ENCODE results near the gene CIRBP.

Gene CIRBP

GRCh38 chr19:1241417-1242095, 27.6 kb upstream of the CIRBP start, which contains the start of gene ATP5F1D:
ATP5F1D (plus strand) TSS chr19:1241751; CDS start chr19:1241851, 100 bp downstream.
- no peak for TF ChIP-seq CTCF (IDR thresholded peaks at IDR 0.05; ENCODE audit: low read depth, low read length, poor library complexity, severe bottlenecking)
- TF ChIP-seq EZH2phosphoT487 (IDR thresholded peaks at IDR 0.05; ENCODE audit: borderline replicate concordance, low read length), result no peak
- peaks cover 25% of the 10 kb centered on the region for H3K27me3 ChIP-seq (ENCODE audit: control insufficient read depth, low read length)
- no peaks in the 10 kb centered on the region for H3K9me2 ChIP-seq (replicated peaks; ENCODE audit: control insufficient read depth, low read length)
- peak within 1 kb of the TSS; percentile 52 for H3K27ac ChIP-seq (ENCODE audit: low read depth, low read length)
- peak within 1 kb of the TSS; percentile 99 for H3K4me2 ChIP-seq (ENCODE audit: low read length)
- H3K9me3 ChIP-seq (ENCODE audit: control insufficient read depth, insufficient read depth, low read length), result no peaks in the 10 kb centered on the region
- H3F3A ChIP-seq (ENCODE audit: control insufficient read depth, insufficient read depth), result peaks cover 20% of the 10 kb centered on the region
- H3K4me3 ChIP-seq (ENCODE audit: low read length), result peak within 1 kb of the TSS; percentile 95
- peaks cover 32% of the 10 kb centered on the region for H3K36me3 ChIP-seq (ENCODE audit: control insufficient read depth, low read length)
- peaks cover 59% of the 10 kb centered on the region for H3K4me1 ChIP-seq (ENCODE audit: control insufficient read depth, low read length)
- H4K20me1 ChIP-seq (ENCODE audit: control insufficient read depth, insufficient read depth, low read depth, low read length), result no peaks in the 10 kb centered on the region
- peaks cover 43% of the 10 kb centered on the region for H3K79me2 ChIP-seq (ENCODE audit: control insufficient read depth, low read length)

GRCh38 chr19:1243768-1244692, 25.1 kb upstream of the CIRBP start:
- Histone ChIP-seq H3K4me3 (ENCODE audit: low read length) (peak overlapping the region; percentile 72), H3K4me2 (ENCODE audit: low read length) (peak overlapping the region; percentile 99), H3K9me2 (replicated peaks; ENCODE audit: control insufficient read depth, low read length) (no peaks in the 10 kb centered on the region), H3K79me2 (ENCODE audit: control insufficient read depth, low read length) (peaks cover 47% of the 10 kb centered on the region), H4K20me1 (ENCODE audit: control insufficient read depth, insufficient read depth, low read depth, low read length) (no peaks in the 10 kb centered on the region), H3K9me3 (ENCODE audit: control insufficient read depth, insufficient read depth, low read length) (no peaks in the 10 kb centered on the region), H3K4me1 (ENCODE audit: control insufficient read depth, low read length) (peaks cover 55% of the 10 kb centered on the region), H3K27me3 (ENCODE audit: control insufficient read depth, low read length) (peaks cover 7% of the 10 kb centered on the region), H3K36me3 (ENCODE audit: control insufficient read depth, low read length) (peaks cover 35% of the 10 kb centered on the region), H3F3A (ENCODE audit: control insufficient read depth, insufficient read depth) (peaks cover 14% of the 10 kb centered on the region), H3K27ac (ENCODE audit: low read depth, low read length) (peak overlapping the region; percentile 57)
- TF ChIP-seq EZH2phosphoT487 (IDR thresholded peaks at IDR 0.05; ENCODE audit: borderline replicate concordance, low read length) (no peak), CTCF (IDR thresholded peaks at IDR 0.05; ENCODE audit: low read depth, low read length, poor library complexity, severe bottlenecking) (peak; percentile 93)

- Histone ChIP-seq H3K36me3 (ENCODE audit: control insufficient read depth, low read length) (peaks cover 38% of the 10 kb centered on the region), H3K4me2 (ENCODE audit: low read length) (peak overlapping the region; percentile 99), H3F3A (ENCODE audit: control insufficient read depth, insufficient read depth) (peaks cover 11% of the 10 kb centered on the region; the same call in 1 of the 2 replicates), H3K27ac (ENCODE audit: low read depth, low read length) (peak overlapping the region; percentile 57), H3K4me3 (ENCODE audit: low read length) (peak overlapping the region; percentile 72), H3K9me2 (replicated peaks; ENCODE audit: control insufficient read depth, low read length) (no peaks in the 10 kb centered on the region), H3K4me1 (ENCODE audit: control insufficient read depth, low read length) (peaks cover 51% of the 10 kb centered on the region), H3K27me3 (ENCODE audit: control insufficient read depth, low read length) (no peaks in the 10 kb centered on the region), H3K9me3 (ENCODE audit: control insufficient read depth, insufficient read depth, low read length) (no peaks in the 10 kb centered on the region), H3K79me2 (ENCODE audit: control insufficient read depth, low read length) (peaks cover 49% of the 10 kb centered on the region), H4K20me1 (ENCODE audit: control insufficient read depth, insufficient read depth, low read depth, low read length) (no peaks in the 10 kb centered on the region)
- TF ChIP-seq EZH2phosphoT487 (IDR thresholded peaks at IDR 0.05; ENCODE audit: borderline replicate concordance, low read length), result no peak
- TF ChIP-seq CTCF (IDR thresholded peaks at IDR 0.05; ENCODE audit: low read depth, low read length, poor library complexity, severe bottlenecking), result no peak
These were observed 24.3 kb upstream of the CIRBP start for GRCh38 chr19:1244693-1245451.

Data from DOHH2 (cell line).